ENCODE data around the gene CHRNB4.
"Not testable (repeated sequence)": the region's sequence is repeated elsewhere in the genome, so short reads cannot be mapped to it uniquely, and the experiment has no call there.

Gene CHRNB4

GRCh38 chr15:78619022-78619950 is 21.7 kb downstream of the CHRNB4 start:
- no peak overlapping the region for H3K27ac ChIP-seq (ENCODE audit: low read length)
- no peak overlapping the region for H3K9ac ChIP-seq (ENCODE audit: low read depth, low read length)
- H3K4me3 ChIP-seq (ENCODE audit: low read length): peak overlapping the region; percentile 67
- peaks cover 43% of the 10 kb centered on the region for H3K27me3 ChIP-seq (ENCODE audit: insufficient read depth, low read length)
- no peaks in the 10 kb centered on the region for H3K9me3 ChIP-seq (ENCODE audit: insufficient read depth, low read depth, low read length)
- H3K36me3 ChIP-seq (ENCODE audit: insufficient read depth, low read depth, low read length): no peaks in the 10 kb centered on the region
- no peaks in the 10 kb centered on the region for H3K4me1 ChIP-seq (ENCODE audit: insufficient read depth, low read length)

- no peaks in the 10 kb centered on the region for H3K36me3 ChIP-seq (ENCODE audit: insufficient read depth, low read depth, low read length)
- H3K9ac ChIP-seq (ENCODE audit: low read depth, low read length): no peak overlapping the region
- no peaks in the 10 kb centered on the region for H3K9me3 ChIP-seq (ENCODE audit: insufficient read depth, low read depth, low read length)
- no peak overlapping the region for H3K27ac ChIP-seq (ENCODE audit: low read length)
- H3K4me3 ChIP-seq (ENCODE audit: low read length): no peak overlapping the region
- no peaks in the 10 kb centered on the region for H3K4me1 ChIP-seq (ENCODE audit: insufficient read depth, low read length)
- peaks cover 43% of the 10 kb centered on the region for H3K27me3 ChIP-seq (ENCODE audit: insufficient read depth, low read length)
Measured at GRCh38 chr15:78618490-78618934, 22.5 kb downstream of the CHRNB4 start.

GRCh38 chr15:78618064-78618463 is 22.9 kb downstream of the CHRNB4 start:
- Histone ChIP-seq H3K9me3 (ENCODE audit: insufficient read depth, low read depth, low read length) (no peaks in the 10 kb centered on the region), H3K4me3 (ENCODE audit: low read length) (no peak overlapping the region), H3K36me3 (ENCODE audit: insufficient read depth, low read depth, low read length) (no peaks in the 10 kb centered on the region), H3K4me1 (ENCODE audit: insufficient read depth, low read length) (no peaks in the 10 kb centered on the region), H3K27me3 (ENCODE audit: insufficient read depth, low read length) (peaks cover 43% of the 10 kb centered on the region), H3K27ac (ENCODE audit: low read length) (no peak overlapping the region), H3K9ac (ENCODE audit: low read depth, low read length) (no peak overlapping the region)

- Histone ChIP-seq H3K9ac (ENCODE audit: low read depth, low read length) (no peak overlapping the region), H3K27ac (ENCODE audit: low read length) (no peak overlapping the region), H3K36me3 (ENCODE audit: insufficient read depth, low read depth, low read length) (no peaks in the 10 kb centered on the region), H3K4me3 (ENCODE audit: low read length) (no peak overlapping the region), H3K27me3 (ENCODE audit: insufficient read depth, low read length) (peaks cover 40% of the 10 kb centered on the region), H3K4me1 (ENCODE audit: insufficient read depth, low read length) (no peaks in the 10 kb centered on the region), H3K9me3 (ENCODE audit: insufficient read depth, low read depth, low read length) (no peaks in the 10 kb centered on the region)
Measured at GRCh38 chr15:78617516-78617915, 23.5 kb downstream of the CHRNB4 start.

GRCh38 chr15:78617076-78617475 is 23.9 kb downstream of the CHRNB4 start:
- Histone ChIP-seq H3K36me3 (ENCODE audit: insufficient read depth, low read depth, low read length) (no peaks in the 10 kb centered on the region), H3K4me3 (ENCODE audit: low read length) (no peak overlapping the region), H3K27ac (ENCODE audit: low read length) (no peak overlapping the region), H3K9me3 (ENCODE audit: insufficient read depth, low read depth, low read length) (no peaks in the 10 kb centered on the region), H3K27me3 (ENCODE audit: insufficient read depth, low read length) (peaks cover 36% of the 10 kb centered on the region), H3K9ac (ENCODE audit: low read depth, low read length) (no peak overlapping the region), H3K4me1 (ENCODE audit: insufficient read depth, low read length) (no peaks in the 10 kb centered on the region)

GRCh38 chr15:78616506-78616905 is 24.5 kb downstream of the CHRNB4 start:
- peaks cover 30% of the 10 kb centered on the region for H3K27me3 ChIP-seq (ENCODE audit: insufficient read depth, low read length)
- no peaks in the 10 kb centered on the region for H3K4me1 ChIP-seq (ENCODE audit: insufficient read depth, low read length)
- no peak overlapping the region for H3K4me3 ChIP-seq (ENCODE audit: low read length)
- H3K9ac ChIP-seq (ENCODE audit: low read depth, low read length): no peak overlapping the region
- no peak overlapping the region for H3K27ac ChIP-seq (ENCODE audit: low read length)
- H3K36me3 ChIP-seq (ENCODE audit: insufficient read depth, low read depth, low read length): no peaks in the 10 kb centered on the region
- H3K9me3 ChIP-seq (ENCODE audit: insufficient read depth, low read depth, low read length): no peaks in the 10 kb centered on the region

- Histone ChIP-seq H3K27me3 (ENCODE audit: insufficient read depth, low read length) (peaks cover 18% of the 10 kb centered on the region), H3K36me3 (ENCODE audit: insufficient read depth, low read depth, low read length) (no peaks in the 10 kb centered on the region), H3K4me1 (ENCODE audit: insufficient read depth, low read length) (no peaks in the 10 kb centered on the region), H3K9ac (ENCODE audit: low read depth, low read length) (no peak overlapping the region), H3K4me3 (ENCODE audit: low read length) (no peak overlapping the region), H3K9me3 (ENCODE audit: insufficient read depth, low read depth, low read length) (no peaks in the 10 kb centered on the region), H3K27ac (ENCODE audit: low read length) (no peak overlapping the region)
Measured at GRCh38 chr15:78615151-78615589, 25.8 kb downstream of the CHRNB4 start.

- no peaks in the 10 kb centered on the region for H3K4me1 ChIP-seq (ENCODE audit: insufficient read depth, low read length)
- no peak overlapping the region for H3K9ac ChIP-seq (ENCODE audit: low read depth, low read length)
- peaks cover 6% of the 10 kb centered on the region for H3K27me3 ChIP-seq (ENCODE audit: insufficient read depth, low read length)
- no peak overlapping the region for H3K27ac ChIP-seq (ENCODE audit: low read length)
- H3K4me3 ChIP-seq (ENCODE audit: low read length): no peak overlapping the region
- no peaks in the 10 kb centered on the region for H3K9me3 ChIP-seq (ENCODE audit: insufficient read depth, low read depth, low read length)
- no peaks in the 10 kb centered on the region for H3K36me3 ChIP-seq (ENCODE audit: insufficient read depth, low read depth, low read length)
Measured at GRCh38 chr15:78614021-78614420, 27.0 kb downstream of the CHRNB4 start.

- not testable (repeated sequence) for H3K4me1 ChIP-seq (ENCODE audit: insufficient read depth, low read length); H3K27ac ChIP-seq (ENCODE audit: low read length); H3K9ac ChIP-seq (ENCODE audit: low read depth, low read length); H3K4me3 ChIP-seq (ENCODE audit: low read length); H3K27me3 ChIP-seq (ENCODE audit: insufficient read depth, low read length); H3K36me3 ChIP-seq (ENCODE audit: insufficient read depth, low read depth, low read length)
- H3K9me3 ChIP-seq (ENCODE audit: insufficient read depth, low read depth, low read length): peaks cover 15% of the 10 kb centered on the region; the same call in 1 of the 2 replicates
Measured at GRCh38 chr15:78609551-78609950, 31.5 kb downstream of the CHRNB4 start.

GRCh38 chr15:78605680-78606079 is 35.3 kb downstream of the CHRNB4 start:
- no peak overlapping the region for H3K4me3 ChIP-seq (ENCODE audit: low read length)
- peaks cover 15% of the 10 kb centered on the region; the same call in 1 of the 2 replicates for H3K9me3 ChIP-seq (ENCODE audit: insufficient read depth, low read depth, low read length)
- H3K9ac ChIP-seq (ENCODE audit: low read depth, low read length): no peak overlapping the region
- no peaks in the 10 kb centered on the region for H3K4me1 ChIP-seq (ENCODE audit: insufficient read depth, low read length)
- no peaks in the 10 kb centered on the region for H3K27me3 ChIP-seq (ENCODE audit: insufficient read depth, low read length)
- H3K36me3 ChIP-seq (ENCODE audit: insufficient read depth, low read depth, low read length): peaks cover 3% of the 10 kb centered on the region; the same call in 1 of the 2 replicates
- no peak overlapping the region for H3K27ac ChIP-seq (ENCODE audit: low read length)

- no peak overlapping the region for H3K27ac ChIP-seq (ENCODE audit: low read length)
- peaks cover 3% of the 10 kb centered on the region; the same call in 1 of the 2 replicates for H3K36me3 ChIP-seq (ENCODE audit: insufficient read depth, low read depth, low read length)
- no peaks in the 10 kb centered on the region for H3K27me3 ChIP-seq (ENCODE audit: insufficient read depth, low read length)
- no peak overlapping the region for H3K9ac ChIP-seq (ENCODE audit: low read depth, low read length)
- no peaks in the 10 kb centered on the region for H3K4me1 ChIP-seq (ENCODE audit: insufficient read depth, low read length)
- peaks cover 15% of the 10 kb centered on the region; the same call in 1 of the 2 replicates for H3K9me3 ChIP-seq (ENCODE audit: insufficient read depth, low read depth, low read length)
- no peak overlapping the region for H3K4me3 ChIP-seq (ENCODE audit: low read length)
Measured at GRCh38 chr15:78605201-78605600, 35.8 kb downstream of the CHRNB4 start.

GRCh38 chr15:78604420-78604819 is 36.6 kb downstream of the CHRNB4 start:
- Histone ChIP-seq H3K4me3 (ENCODE audit: low read length) (no peak overlapping the region), H3K27ac (ENCODE audit: low read length) (no peak overlapping the region), H3K27me3 (ENCODE audit: insufficient read depth, low read length) (no peaks in the 10 kb centered on the region), H3K9me3 (ENCODE audit: insufficient read depth, low read depth, low read length) (peaks cover 15% of the 10 kb centered on the region; the same call in 1 of the 2 replicates), H3K4me1 (ENCODE audit: insufficient read depth, low read length) (no peaks in the 10 kb centered on the region), H3K9ac (ENCODE audit: low read depth, low read length) (no peak overlapping the region), H3K36me3 (ENCODE audit: insufficient read depth, low read depth, low read length) (peaks cover 3% of the 10 kb centered on the region; the same call in 1 of the 2 replicates)
